ENCODE data around the gene FPR1. TPM values are rescaled to one million over a fixed set of nuclear protein-coding genes. Genes with fewer than 3 reads are reported as not detected.

The FPR1 gene
- total RNA-seq, 4 donors from 2014 or later: 1.7 to 36.9 (median 6.4) TPM

DNA sequence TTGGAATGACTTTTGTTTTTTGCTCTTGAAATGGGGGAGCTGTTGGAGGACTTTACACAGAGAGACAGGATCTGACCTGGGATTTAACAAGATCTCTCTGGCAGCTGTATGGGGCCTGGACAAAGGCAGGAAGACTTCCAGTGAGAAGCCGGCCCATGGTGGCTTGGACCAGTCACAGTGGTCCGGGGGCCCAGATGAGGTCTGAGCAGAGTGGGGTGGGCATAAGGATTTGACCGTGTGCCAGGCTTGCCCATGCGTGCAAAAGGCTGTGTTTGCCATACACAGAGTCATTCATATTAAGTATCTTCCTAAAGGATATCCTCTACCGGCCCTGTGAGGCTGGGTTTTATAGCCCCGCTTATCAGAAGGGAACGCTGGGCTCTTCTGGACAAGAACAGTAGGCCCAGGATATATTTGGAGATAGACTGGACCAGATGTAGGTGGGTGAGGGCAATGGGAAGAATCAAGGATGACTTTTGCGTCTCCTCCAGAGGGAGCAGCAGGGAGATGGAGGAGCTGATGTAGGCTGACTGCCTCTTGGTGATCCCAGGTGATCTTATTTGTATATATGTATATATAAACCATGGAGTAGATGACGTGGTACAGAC is 54.4 kb downstream of the FPR1 start:
- Histone ChIP-seq H3K4me3 (no peak overlapping the region), H3K4me1 (peaks cover 0 to 28% (median 6%) of the 10 kb centered on the region in 4 donors), H3K36me3 (peaks cover 0 to 85% (median 3%) of the 10 kb centered on the region in 3 donors), H3K27ac (no peak overlapping the region), H3K27me3 (no peaks in the 10 kb centered on the region), H3K9me3 (no peaks in the 10 kb centered on the region)
- DNase-seq (ENCODE audit: low spot score in 2 of 2): no peak
- TF ChIP-seq, protein P1, sequence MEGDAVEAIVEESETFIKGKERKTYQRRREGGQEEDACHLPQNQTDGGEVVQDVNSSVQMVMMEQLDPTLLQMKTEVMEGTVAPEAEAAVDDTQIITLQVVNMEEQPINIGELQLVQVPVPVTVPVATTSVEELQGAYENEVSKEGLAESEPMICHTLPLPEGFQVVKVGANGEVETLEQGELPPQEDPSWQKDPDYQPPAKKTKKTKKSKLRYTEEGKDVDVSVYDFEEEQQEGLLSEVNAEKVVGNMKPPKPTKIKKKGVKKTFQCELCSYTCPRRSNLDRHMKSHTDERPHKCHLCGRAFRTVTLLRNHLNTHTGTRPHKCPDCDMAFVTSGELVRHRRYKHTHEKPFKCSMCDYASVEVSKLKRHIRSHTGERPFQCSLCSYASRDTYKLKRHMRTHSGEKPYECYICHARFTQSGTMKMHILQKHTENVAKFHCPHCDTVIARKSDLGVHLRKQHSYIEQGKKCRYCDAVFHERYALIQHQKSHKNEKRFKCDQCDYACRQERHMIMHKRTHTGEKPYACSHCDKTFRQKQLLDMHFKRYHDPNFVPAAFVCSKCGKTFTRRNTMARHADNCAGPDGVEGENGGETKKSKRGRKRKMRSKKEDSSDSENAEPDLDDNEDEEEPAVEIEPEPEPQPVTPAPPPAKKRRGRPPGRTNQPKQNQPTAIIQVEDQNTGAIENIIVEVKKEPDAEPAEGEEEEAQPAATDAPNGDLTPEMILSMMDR (IDR thresholded peaks at IDR 0.05): no peak
- no peak for TF ChIP-seq EP300 (IDR thresholded peaks at IDR 0.05)
- TF ChIP-seq POLR2A (IDR thresholded peaks at IDR 0.05): no peak
- WGBS, 2 donors: 92 to 93% methylated on average over 9 of the region's 9 CpGs

- H3K4me3 ChIP-seq: no peak overlapping the region
Measured at GRCh38 chr19:51696606-51697005, 55.1 kb downstream of the FPR1 start.

More at GRCh38 chr19:51696606-51697005, 55.1 kb downstream of the FPR1 start:
- Histone ChIP-seq H3K4me1 (peaks cover 0 to 30% (median 11%) of the 10 kb centered on the region in 4 donors), H3K9me3 (no peaks in the 10 kb centered on the region), H3K36me3 (peaks cover 0 to 85% (median 3%) of the 10 kb centered on the region in 3 donors), H3K27me3 (no peaks in the 10 kb centered on the region), H3K27ac (no peak overlapping the region)
- no peak for DNase-seq (ENCODE audit: low spot score in 2 of 2)
- TF ChIP-seq, protein P1 (IDR thresholded peaks at IDR 0.05): no peak
- no peak for TF ChIP-seq EP300 (IDR thresholded peaks at IDR 0.05)
- no peak for TF ChIP-seq POLR2A (IDR thresholded peaks at IDR 0.05)
- 92 to 98% methylated on average over 3 of the region's 3 CpGs for WGBS, 2 donors

Other genes with a start within 250 kb of the FPR1 start
- 1 to 10 TPM in 1 of 4 donors, under 1 TPM in 3; 0.44 to 1.5 (median 0.59) TPM for gene SIGLEC6, start 220.2 kb downstream of the FPR1 start, total RNA-seq
- gene ZNF175, start 180.6 kb downstream of the FPR1 start, total RNA-seq: 1 to 10 TPM; 4.3 to 8.5 (median 7.3) TPM
- 1 to 10 TPM in 3 of 4 donors, under 1 TPM in 1; 0.20 to 2.2 (median 1.6) TPM for gene SIGLEC5, start 121.5 kb downstream of the FPR1 start, total RNA-seq
- gene SIGLEC14, start 105.1 kb downstream of the FPR1 start, total RNA-seq: 1 to 10 TPM in 3 of 4 donors, not detected in 1; 1.9 to 6.3 (median 4.9) TPM
- gene SPACA6, start 58.5 kb downstream of the FPR1 start, total RNA-seq: 10 to 100 TPM; 10.7 to 47.9 (median 34.0) TPM
- 1 to 10 TPM in 1 of 4 donors, under 1 TPM in 1, not detected in 2; 0.44 to 3.3 TPM for gene HAS1, start 27.9 kb downstream of the FPR1 start, total RNA-seq
- 1 to 10 TPM in 2 of 4 donors, under 1 TPM in 2; 0.66 to 4.5 (median 1.0) TPM for gene FPR2, start 9.3 kb upstream of the FPR1 start, total RNA-seq
- gene FPR3, start 43.3 kb upstream of the FPR1 start, total RNA-seq: 10 to 100 TPM in 1 of 4 donors, 1 to 10 TPM in 3; 2.3 to 11.7 (median 5.1) TPM
- gene ZNF577, start 136.1 kb upstream of the FPR1 start, total RNA-seq: 10 to 100 TPM; 14.5 to 27.6 (median 21.2) TPM
- gene ZNF649, start 153.1 kb upstream of the FPR1 start, total RNA-seq: 10 to 100 TPM; 11.4 to 16.8 (median 12.1) TPM
- gene ZNF613, start 175.6 kb upstream of the FPR1 start, total RNA-seq: 1 to 10 TPM; 5.9 to 8.5 (median 7.5) TPM
- gene ZNF350, start 235.0 kb upstream of the FPR1 start, total RNA-seq: 10 to 100 TPM in 2 of 4 donors, 1 to 10 TPM in 2; 7.2 to 16.7 (median 9.9) TPM

All from tibial nerve (tissue), 4 donors.